Upper lobe of right lung (tissue), 1 donor: ENCODE data around the gene MAGI2. TPM values are rescaled to one million over a fixed set of nuclear protein-coding genes. Genes with fewer than 3 reads are reported as not detected.

Source experiments
- ATAC-seq: fragments of 200-7000 bp; cut with Tn5 transposase; one replicate; pipeline ENCODE4 v1.9.1; 2020; ENCODE audit warnings: mild to moderate bottlenecking, moderate library complexity
- DNase-seq: peaks from one replicate; pipeline ENCODE4 v3.0.0-alpha.2; 2020
- H3K27ac ChIP-seq: fragments of 200-600 bp; one replicate; pipeline ENCODE4 v1.8.0; 2022
- H3K27me3 ChIP-seq: fragments of 200-600 bp; one replicate; pipeline ENCODE4 v1.8.0; 2022; ENCODE audit warnings: mild to moderate bottlenecking
- H3K36me3 ChIP-seq: fragments of 200-600 bp; one replicate; pipeline ENCODE4 v1.8.0; 2022
- H3K4me1 ChIP-seq: fragments of 200-600 bp; one replicate; pipeline ENCODE4 v1.8.0; 2022
- H3K4me3 ChIP-seq: fragments of 200-600 bp; one replicate; pipeline ENCODE4 v1.8.0; 2022; ENCODE audit warnings: mild to moderate bottlenecking
- H3K9me3 ChIP-seq: fragments of 200-600 bp; one replicate; pipeline ENCODE4 v1.8.0; 2022
- intact Hi-C: fragments of 100-400 bp; cut with DNase I; formaldehyde crosslinking; loops from one replicate; pipeline ENCODE4 v1.11.0; 2022
- total RNA-seq: library from RNA; stranded (reverse); fragmentation: NEBNext Ultra II Directional; extraction: Animal tissue kit (Norgen Biotek cat#: 25700); gene quantifications from one replicate; pipeline ENCODE4 v1.2.1, GENCODE V29; 2021
- TF ChIP-seq, protein P1 (sequence below): fragments of 200-600 bp; IDR thresholded peaks from one replicate; pipeline ENCODE4 v1.8.0; 2022; ENCODE audit warnings: antibody characterized with exemption
- donor health status: DM: no; HTN: yes; CAD: no; lungs with severe emphysema.

The MAGI2 gene
- total RNA-seq, 1 donor from 2014 or later, result 12.8 TPM

DNA sequence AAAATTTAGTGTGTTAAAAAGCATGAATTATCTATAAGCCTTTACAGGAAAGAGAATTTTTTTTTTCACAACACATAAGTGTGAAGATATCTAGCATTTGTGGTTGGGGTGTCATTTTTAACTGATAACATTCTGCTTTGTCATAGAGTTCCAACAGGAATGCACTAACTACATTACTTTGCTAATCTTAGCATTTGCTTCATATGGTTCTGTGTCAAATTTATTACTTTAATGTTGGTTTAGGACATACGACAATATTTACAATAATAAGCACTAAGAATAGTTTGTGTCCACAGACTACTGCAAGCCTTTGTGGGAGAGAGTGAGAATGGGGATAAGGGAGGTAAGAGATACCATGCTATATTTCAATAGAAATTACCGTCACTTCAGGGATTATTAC is 40.6 kb upstream of the MAGI2 start:
- no peaks in the 10 kb centered on the region for H3K4me1 ChIP-seq
- no peak for ATAC-seq
- intact Hi-C loops, result no loop called here
- no peaks in the 10 kb centered on the region for H3K36me3 ChIP-seq
- H3K27ac ChIP-seq, result no peak overlapping the region
- H3K27me3 ChIP-seq, result no peaks in the 10 kb centered on the region
- no peaks in the 10 kb centered on the region for H3K9me3 ChIP-seq
- no peak overlapping the region for H3K4me3 ChIP-seq
- TF ChIP-seq, protein P1, sequence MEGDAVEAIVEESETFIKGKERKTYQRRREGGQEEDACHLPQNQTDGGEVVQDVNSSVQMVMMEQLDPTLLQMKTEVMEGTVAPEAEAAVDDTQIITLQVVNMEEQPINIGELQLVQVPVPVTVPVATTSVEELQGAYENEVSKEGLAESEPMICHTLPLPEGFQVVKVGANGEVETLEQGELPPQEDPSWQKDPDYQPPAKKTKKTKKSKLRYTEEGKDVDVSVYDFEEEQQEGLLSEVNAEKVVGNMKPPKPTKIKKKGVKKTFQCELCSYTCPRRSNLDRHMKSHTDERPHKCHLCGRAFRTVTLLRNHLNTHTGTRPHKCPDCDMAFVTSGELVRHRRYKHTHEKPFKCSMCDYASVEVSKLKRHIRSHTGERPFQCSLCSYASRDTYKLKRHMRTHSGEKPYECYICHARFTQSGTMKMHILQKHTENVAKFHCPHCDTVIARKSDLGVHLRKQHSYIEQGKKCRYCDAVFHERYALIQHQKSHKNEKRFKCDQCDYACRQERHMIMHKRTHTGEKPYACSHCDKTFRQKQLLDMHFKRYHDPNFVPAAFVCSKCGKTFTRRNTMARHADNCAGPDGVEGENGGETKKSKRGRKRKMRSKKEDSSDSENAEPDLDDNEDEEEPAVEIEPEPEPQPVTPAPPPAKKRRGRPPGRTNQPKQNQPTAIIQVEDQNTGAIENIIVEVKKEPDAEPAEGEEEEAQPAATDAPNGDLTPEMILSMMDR, result no peak
- no peak for DNase-seq

DNA sequence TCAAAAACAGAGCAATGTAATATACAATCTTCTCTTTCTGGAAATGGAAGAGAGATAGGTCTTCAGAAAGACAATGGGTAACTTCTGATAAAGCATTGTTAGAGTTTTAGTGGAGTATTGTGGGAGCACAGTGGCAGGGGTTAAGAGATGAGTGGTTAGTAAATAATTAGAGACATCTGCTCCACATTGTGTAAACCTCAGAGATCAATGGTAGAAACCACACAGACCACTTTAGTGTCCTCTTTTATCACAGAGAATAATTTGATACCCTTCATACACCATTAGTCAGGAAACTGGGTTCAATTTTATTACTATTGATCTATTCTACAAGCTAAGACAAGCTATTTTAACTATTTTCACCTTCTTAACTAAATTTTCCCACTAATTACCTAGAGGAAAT is 35.9 kb upstream of the MAGI2 start:
- intact Hi-C loops, result no loop called here
- H3K4me3 ChIP-seq, result no peak overlapping the region
- no peak overlapping the region for H3K27ac ChIP-seq
- H3K36me3 ChIP-seq, result no peaks in the 10 kb centered on the region
- H3K27me3 ChIP-seq, result no peaks in the 10 kb centered on the region
- DNase-seq (no peak), ATAC-seq (no peak)
- no peaks in the 10 kb centered on the region for H3K4me1 ChIP-seq
- TF ChIP-seq, protein P1, result no peak
- H3K9me3 ChIP-seq, result no peaks in the 10 kb centered on the region

DNA sequence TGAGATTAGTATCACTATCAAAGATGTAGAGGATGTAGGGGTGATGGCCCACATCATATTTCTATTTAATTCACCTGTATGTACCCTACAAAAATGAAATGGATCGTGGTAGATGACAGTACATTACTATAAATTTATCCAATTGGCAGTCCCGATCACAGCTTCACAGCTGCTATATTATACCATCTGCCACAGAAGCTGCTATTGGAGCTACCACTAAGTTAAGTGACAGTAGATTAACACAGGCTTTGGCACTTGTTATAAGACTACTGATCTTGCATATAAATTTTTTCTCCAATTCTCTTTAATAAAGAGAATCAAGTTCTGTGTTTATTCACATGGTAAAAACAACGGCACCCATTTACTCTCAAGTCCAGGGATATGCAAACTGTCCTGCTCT is 24.9 kb upstream of the MAGI2 start:
- no peaks in the 10 kb centered on the region for H3K9me3 ChIP-seq

GRCh38 chr7:79475455-79475854 is 22.0 kb upstream of the MAGI2 start:
- Histone ChIP-seq H3K36me3 (no peaks in the 10 kb centered on the region), H3K9me3 (no peaks in the 10 kb centered on the region), H3K4me1 (no peaks in the 10 kb centered on the region), H3K4me3 (no peak overlapping the region), H3K27ac (no peak overlapping the region), H3K27me3 (no peaks in the 10 kb centered on the region)
- DNase-seq, result no peak
- ATAC-seq, result no peak
- TF ChIP-seq, protein P1, result no peak
- intact Hi-C loops, result no loop called here

More for the DNA sequence above, 24.9 kb upstream of the MAGI2 start:
- Histone ChIP-seq H3K4me1 (no peaks in the 10 kb centered on the region), H3K27me3 (no peaks in the 10 kb centered on the region), H3K4me3 (no peak overlapping the region), H3K27ac (no peak overlapping the region), H3K36me3 (no peaks in the 10 kb centered on the region)
- intact Hi-C loops, result no loop called here
- ATAC-seq, result no peak
- TF ChIP-seq, protein P1, result no peak
- no peak for DNase-seq

- H3K36me3 ChIP-seq, result no peaks in the 10 kb centered on the region
- no peak for DNase-seq
- H3K27ac ChIP-seq, result no peak overlapping the region
- no peaks in the 10 kb centered on the region for H3K9me3 ChIP-seq
- H3K4me1 ChIP-seq, result no peaks in the 10 kb centered on the region
- H3K27me3 ChIP-seq, result no peaks in the 10 kb centered on the region
- no peak for ATAC-seq
- H3K4me3 ChIP-seq, result no peak overlapping the region
- TF ChIP-seq, protein P1, result no peak
- intact Hi-C loops, result no loop called here
These were observed 18.2 kb upstream of the MAGI2 start for GRCh38 chr7:79471699-79472098.

DNA sequence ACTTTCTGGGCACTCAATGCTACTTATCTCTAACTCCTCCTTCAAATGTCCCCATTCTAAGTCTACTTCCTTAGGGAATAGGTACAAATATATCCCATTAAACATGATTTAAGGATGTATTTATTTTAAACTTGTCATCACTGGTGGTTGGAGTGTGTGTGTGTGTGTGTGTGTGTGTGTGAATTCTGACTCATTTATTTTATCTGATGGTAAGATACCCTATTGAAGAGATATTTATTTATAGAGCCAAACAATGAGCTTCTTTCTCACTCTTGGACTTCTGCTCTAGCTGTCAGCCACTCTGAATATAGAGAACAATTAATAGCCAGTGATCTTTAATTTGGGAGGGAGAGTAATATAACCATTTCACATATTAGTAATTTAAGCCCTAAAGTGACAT is 17.8 kb upstream of the MAGI2 start:
- intact Hi-C loops, result no loop called here
- Histone ChIP-seq H3K27ac (no peak overlapping the region), H3K36me3 (no peaks in the 10 kb centered on the region), H3K4me3 (no peak overlapping the region), H3K27me3 (no peaks in the 10 kb centered on the region), H3K9me3 (no peaks in the 10 kb centered on the region), H3K4me1 (no peaks in the 10 kb centered on the region)
- DNase-seq (no peak), ATAC-seq (no peak)
- TF ChIP-seq, protein P1, result no peak
